ENCODE data around the gene NECTIN3. TPM values are rescaled to one million over a fixed set of nuclear protein-coding genes. Genes with fewer than 3 reads are reported as not detected.

NECTIN3 gene
- total and polyA plus RNA-seq, 3 donors from 2014 or later: 84.9 to 119 (median 97.1) TPM

DNA sequence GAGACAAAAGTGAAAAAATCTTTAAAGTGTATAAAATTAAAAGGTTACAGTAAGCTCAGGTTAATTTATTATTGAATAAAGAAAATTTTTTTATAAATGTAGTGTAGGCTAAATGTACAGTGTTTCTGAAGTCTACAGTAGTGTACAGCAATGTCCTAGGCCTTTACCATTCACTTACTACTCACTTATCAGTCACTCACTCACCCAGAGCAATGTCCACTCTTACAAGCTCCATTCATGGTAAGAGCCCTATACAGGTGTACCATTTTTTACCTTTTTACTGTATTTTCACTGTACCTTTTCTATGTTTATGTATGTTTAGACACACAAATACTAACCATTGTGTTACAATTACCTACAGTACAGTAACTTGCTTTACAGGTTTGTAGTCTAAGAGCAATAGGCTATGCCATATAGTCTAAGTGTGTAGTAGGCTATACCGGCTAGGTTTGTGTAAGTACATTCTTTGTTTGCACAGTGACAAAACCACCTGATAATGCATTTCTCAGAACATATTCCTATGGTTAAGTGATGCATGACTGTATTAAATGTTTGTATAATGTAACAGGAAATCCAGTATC, 38.1 kb upstream of the NECTIN3 start:
- intact Hi-C loops (cut with DNase I; ENCODE audit: low total_unique reads): no loop called here
- no peak overlapping the region for H3K27ac ChIP-seq
- no peak overlapping the region for H3K4me3 ChIP-seq
- H3K27me3 ChIP-seq: no peaks in the 10 kb centered on the region
- no peaks in the 10 kb centered on the region for H3K9me3 ChIP-seq
- TF ChIP-seq POLR2A (IDR thresholded peaks at IDR 0.05) (no peak), CTCF (IDR thresholded peaks at IDR 0.05) (no peak)
- 95 to 100% methylated on average over 1 of the region's 1 CpG for WGBS, 2 donors
- no peak for DNase-seq
- H3K36me3 ChIP-seq (ENCODE audit: low read depth, missing control alignments): no peaks in the 10 kb centered on the region
- no peaks in the 10 kb centered on the region for H3K4me1 ChIP-seq

- intact Hi-C loops (cut with DNase I; ENCODE audit: low total_unique reads): no loop called here
- H3K36me3 ChIP-seq (ENCODE audit: low read depth, missing control alignments): no peaks in the 10 kb centered on the region
- no peaks in the 10 kb centered on the region for H3K27me3 ChIP-seq
- no peak overlapping the region for H3K4me3 ChIP-seq
- DNase-seq: no peak
- no peaks in the 10 kb centered on the region for H3K9me3 ChIP-seq
- no peak for TF ChIP-seq CTCF (IDR thresholded peaks at IDR 0.05)
- no peak for TF ChIP-seq POLR2A (IDR thresholded peaks at IDR 0.05)
- 84 to 100% methylated on average over 2 of the region's 2 CpGs for WGBS, 2 donors
- no peak overlapping the region for H3K27ac ChIP-seq
- no peaks in the 10 kb centered on the region for H3K4me1 ChIP-seq
Observed at GRCh38 chr3:111035316-111035715, 36.3 kb upstream of the NECTIN3 start.

DNA sequence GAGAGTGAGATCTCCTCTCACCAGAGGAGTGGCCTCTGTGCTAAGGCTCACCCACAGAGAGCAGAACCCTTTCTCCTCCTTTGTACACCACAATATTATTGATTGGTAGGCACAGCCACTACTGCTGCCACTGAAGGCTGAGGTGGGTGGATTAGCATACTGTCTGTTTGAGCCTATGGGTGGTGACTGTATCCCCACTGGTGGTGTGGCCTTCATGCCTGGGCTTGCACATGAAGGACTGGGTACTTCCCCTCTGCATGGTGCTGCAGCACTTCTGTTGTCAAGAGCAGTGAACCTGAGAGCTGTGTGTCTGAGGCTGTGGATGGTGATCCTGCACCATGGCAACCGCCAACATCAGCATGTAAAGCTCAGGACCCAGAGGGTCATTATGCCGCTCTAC, 35.7 kb upstream of the NECTIN3 start:
- Histone ChIP-seq H3K36me3 (ENCODE audit: low read depth, missing control alignments) (no peaks in the 10 kb centered on the region), H3K4me1 (no peaks in the 10 kb centered on the region), H3K4me3 (no peak overlapping the region), H3K27me3 (no peaks in the 10 kb centered on the region), H3K9me3 (no peaks in the 10 kb centered on the region), H3K27ac (no peak overlapping the region)
- intact Hi-C loops (cut with DNase I; ENCODE audit: low total_unique reads): no loop called here
- no peak for DNase-seq
- WGBS, 2 donors: 100% methylated on average over 1 of the region's 2 CpGs; no CpG with 5 or more reads in 1 of the 2 donors
- TF ChIP-seq CTCF (IDR thresholded peaks at IDR 0.05) (no peak), POLR2A (IDR thresholded peaks at IDR 0.05) (no peak)

GRCh38 chr3:111040959-111041358, 30.7 kb upstream of the NECTIN3 start:
- Histone ChIP-seq H3K4me1 (no peaks in the 10 kb centered on the region), H3K9me3 (no peaks in the 10 kb centered on the region), H3K36me3 (ENCODE audit: low read depth, missing control alignments) (no peaks in the 10 kb centered on the region), H3K27me3 (no peaks in the 10 kb centered on the region), H3K4me3 (no peak overlapping the region), H3K27ac (no peak overlapping the region)
- WGBS, 2 donors: 94 to 96% methylated on average over 2 of the region's 2 CpGs
- no peak for DNase-seq
- TF ChIP-seq CTCF (IDR thresholded peaks at IDR 0.05) (no peak), POLR2A (IDR thresholded peaks at IDR 0.05) (no peak)
- intact Hi-C loops (cut with DNase I; ENCODE audit: low total_unique reads): no loop called here

DNA sequence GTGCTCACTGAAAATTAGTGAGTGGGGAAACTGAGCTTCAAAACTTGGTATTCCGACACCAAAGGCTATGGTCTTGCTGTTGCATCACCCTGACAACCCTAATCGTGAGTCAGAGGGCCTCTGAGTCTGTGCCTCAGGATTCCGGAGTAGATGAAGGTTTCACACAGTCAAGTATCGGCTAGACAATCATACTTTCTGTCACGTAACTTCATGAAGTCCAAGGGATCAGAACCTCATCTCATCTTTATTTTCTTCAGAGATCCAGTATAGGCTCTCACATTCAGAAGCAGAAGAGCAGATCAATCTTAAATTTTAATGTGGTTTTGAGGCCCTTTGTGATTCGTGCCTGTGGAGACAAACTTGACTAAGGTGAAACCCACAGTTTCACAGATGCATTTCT, 26.1 kb upstream of the NECTIN3 start:
- Histone ChIP-seq H3K9me3 (no peaks in the 10 kb centered on the region), H3K36me3 (ENCODE audit: low read depth, missing control alignments) (no peaks in the 10 kb centered on the region), H3K4me3 (no peak overlapping the region), H3K27ac (no peak overlapping the region), H3K4me1 (no peaks in the 10 kb centered on the region), H3K27me3 (no peaks in the 10 kb centered on the region)
- intact Hi-C loops (cut with DNase I; ENCODE audit: low total_unique reads): no loop called here
- no peak for DNase-seq
- TF ChIP-seq CTCF (IDR thresholded peaks at IDR 0.05) (no peak), POLR2A (IDR thresholded peaks at IDR 0.05) (no peak)
- 82 to 91% methylated on average over 6 of the region's 6 CpGs for WGBS, 2 donors

All from testis (tissue), 3 donors.